Sigmoid colon (tissue), 4 donors: ENCODE data around the gene GALNT10.

Experiments
- CTCF ChIP-seq, 4 experiments: fragments of 450-650 bp in 3 of 4; fragments of 200-600 bp in 1 of 4; IDR thresholded peaks; one replicate each; pipeline ENCODE4 v1.5.1; 2016 to 2019; ENCODE audit warnings: antibody characterized with exemption in 4 of 4, mild to moderate bottlenecking in 3 of 4, moderate library complexity in 2 of 4
- POLR2A ChIP-seq, 2 donors: fragments of 450-650 bp; IDR thresholded peaks; one replicate each; pipeline ENCODE4 v1.6.1; 2016; ENCODE audit warnings: antibody characterized with exemption in 2 of 2, mild to moderate bottlenecking in 2 of 2, moderate library complexity in 2 of 2
- POLR2AphosphoS5 ChIP-seq, 4 donors: sonication (generic); formaldehyde crosslinking; IDR thresholded peaks; one replicate each; pipeline ENCODE4 v1.6.1; 2017; ENCODE audit warnings: antibody characterized with exemption in 4 of 4

- no peak for TF ChIP-seq CTCF (IDR thresholded peaks at IDR 0.05)
- TF ChIP-seq POLR2AphosphoS5 (IDR thresholded peaks at IDR 0.05) = no peak
- TF ChIP-seq POLR2A (IDR thresholded peaks at IDR 0.05) = no peak
Observed at GRCh38 chr5:154217462-154217861, 26.9 kb downstream of the GALNT10 start.
